GM18507 (cell line): ENCODE measurements around the gene GNRHR.
A peak's percentile ranks its signal among the peaks of the same experiment; 100 is the strongest.
"Not testable (repeated sequence)": the region's sequence is repeated elsewhere in the genome, so short reads cannot be mapped to it uniquely, and the experiment has no call there.

Experiments
- DNase-seq: peaks from one replicate; pipeline ENCODE4 v3.0.0; 2011; ENCODE audit warnings: low read depth; ENCODE audit not compliant: insufficient read length; ENCODE audit errors: extremely low spot score
- FAIRE-seq: peaks from 2 replicates; lab custom pipeline; 2011; peaks lifted over from hg19 to GRCh38; lab: Jason Lieb, UNC

Gene GNRHR

GRCh38 chr4:67736262-67736661 is 17.9 kb downstream of the GNRHR start:
- DNase-seq (no peak), FAIRE-seq (no peak)

GRCh38 chr4:67735325-67735724 is 18.9 kb downstream of the GNRHR start:
- no peak for FAIRE-seq
- no peak for DNase-seq

GRCh38 chr4:67730511-67730910 is 23.7 kb downstream of the GNRHR start:
- DNase-seq, FAIRE-seq: not testable (repeated sequence)

- no peak for DNase-seq
- no peak for FAIRE-seq
These were observed 26.9 kb downstream of the GNRHR start for GRCh38 chr4:67727124-67727850.

GRCh38 chr4:67725981-67726380 is 28.2 kb downstream of the GNRHR start:
- FAIRE-seq (no peak), DNase-seq (no peak)

GRCh38 chr4:67725132-67725531 is 29.1 kb downstream of the GNRHR start:
- no peak for FAIRE-seq

GRCh38 chr4:67723949-67724348 is 30.2 kb downstream of the GNRHR start:
- FAIRE-seq: no peak
- no peak for DNase-seq

More at GRCh38 chr4:67725132-67725531, 29.1 kb downstream of the GNRHR start:
- no peak for DNase-seq

GRCh38 chr4:67723341-67723740 is 30.8 kb downstream of the GNRHR start:
- DNase-seq: no peak
- no peak for FAIRE-seq

- FAIRE-seq: no peak
- DNase-seq: no peak
These were observed 32.2 kb downstream of the GNRHR start for GRCh38 chr4:67721770-67722597.

GRCh38 chr4:67721315-67721769 is 32.8 kb downstream of the GNRHR start:
- FAIRE-seq (no peak), DNase-seq (no peak)

GRCh38 chr4:67719953-67720617 is 34.1 kb downstream of the GNRHR start:
- FAIRE-seq (no peak), DNase-seq (no peak)

GRCh38 chr4:67718848-67719247 is 35.3 kb downstream of the GNRHR start:
- DNase-seq (no peak), FAIRE-seq (no peak)

- DNase-seq (no peak), FAIRE-seq (no peak)
These were observed 36.6 kb downstream of the GNRHR start for GRCh38 chr4:67717586-67717985.

- FAIRE-seq (no peak), DNase-seq (no peak)
These were observed 39.2 kb downstream of the GNRHR start for GRCh38 chr4:67714955-67715354.

- FAIRE-seq (peak; percentile 29), DNase-seq (no peak)
These were observed 40.0 kb downstream of the GNRHR start for GRCh38 chr4:67714248-67714583.

GRCh38 chr4:67713529-67714247 is 40.5 kb downstream of the GNRHR start:
- no peak for DNase-seq
- FAIRE-seq: no peak

GRCh38 chr4:67712650-67713528 is 41.3 kb downstream of the GNRHR start:
- DNase-seq (no peak), FAIRE-seq (no peak)

GRCh38 chr4:67712000-67712625 is 42.1 kb downstream of the GNRHR start:
- FAIRE-seq (no peak), DNase-seq (no peak)
